OCI-LY3 (cell line): ENCODE data around the gene KLB.

Experiments used
- CTCF ChIP-seq: fragments of 200-600, 300-600 bp; sonication (generic); IDR thresholded peaks from 2 replicates; pipeline ENCODE4 v1.5.1; 2014; ENCODE audit warnings: antibody characterized with exemption, low read length, low read depth
- EZH2phosphoT487 ChIP-seq: fragments of 200-600 bp; shearing (Covaris generic); IDR thresholded peaks from 2 replicates; pipeline ENCODE4 v1.6.1; 2018; ENCODE audit warnings: antibody characterized with exemption, mixed run types, low read depth

- TF ChIP-seq CTCF: no peak
- no peak for TF ChIP-seq EZH2phosphoT487
Observed at GRCh38 chr4:39490322-39490721, 83.6 kb downstream of the KLB start.
